ENCODE data around the gene MUC5AC. TPM values are rescaled to one million over a fixed set of nuclear protein-coding genes. Genes with fewer than 3 reads are reported as not detected.
"Not testable (repeated sequence)": the region's sequence is repeated elsewhere in the genome, so short reads cannot be mapped to it uniquely, and the experiment has no call there.

MUC5AC gene
- total and polyA plus RNA-seq, 12 donors: under 0.01 TPM; not detected in 9

- no peaks in the 10 kb centered on the region for H3K9me3 ChIP-seq (replicated peaks in 1 of 3)
- no peaks in the 10 kb centered on the region for H3K36me3 ChIP-seq (replicated peaks in 1 of 2)
- WGBS, 4 donors: 91 to 95% (median 94%) methylated on average over 16 to 20 of the region's 20 CpGs
- intact Hi-C loops (cut with DNase I): no loop called here
- DNase-seq: no peak
- H3K4me1 ChIP-seq (replicated peaks in 1 of 2): no peaks in the 10 kb centered on the region
- no peaks in the 10 kb centered on the region for H3K27me3 ChIP-seq
- no peak overlapping the region for H3K4me3 ChIP-seq
- TF ChIP-seq POLR2A (IDR thresholded peaks at IDR 0.05) (no peak), CTCF (IDR thresholded peaks at IDR 0.05) (no peak)
- H3K27ac ChIP-seq: no peak overlapping the region
These were observed 84.5 kb downstream of the MUC5AC start for GRCh38 chr11:1242289-1242688.

- H3K4me1 ChIP-seq (replicated peaks in 1 of 2); intact Hi-C loops (cut with DNase I); DNase-seq; H3K36me3 ChIP-seq (replicated peaks in 1 of 2); H3K27me3 ChIP-seq; H3K4me3 ChIP-seq; H3K27ac ChIP-seq; H3K9me3 ChIP-seq (replicated peaks in 1 of 3): not testable (repeated sequence)
- 83 to 94% (median 85%) methylated on average over 4 to 8 of the region's 11 CpGs for WGBS, 4 donors
These were observed 85.0 kb downstream of the MUC5AC start for GRCh38 chr11:1242751-1243150.

- H3K9me3 ChIP-seq (replicated peaks in 1 of 3); H3K4me3 ChIP-seq; H3K27me3 ChIP-seq; H3K36me3 ChIP-seq (replicated peaks in 1 of 2); DNase-seq; H3K27ac ChIP-seq; H3K4me1 ChIP-seq (replicated peaks in 1 of 2); intact Hi-C loops (cut with DNase I): not testable (repeated sequence)
- 90 to 96% (median 93%) methylated on average over 4 to 12 of the region's 18 CpGs for WGBS, 4 donors
These were observed 85.8 kb downstream of the MUC5AC start for GRCh38 chr11:1243521-1243920.

GRCh38 chr11:1244557-1244956 lies 86.8 kb downstream of the MUC5AC start:
- H3K27me3 ChIP-seq; H3K27ac ChIP-seq; H3K36me3 ChIP-seq (replicated peaks in 1 of 2); H3K4me3 ChIP-seq; H3K4me1 ChIP-seq (replicated peaks in 1 of 2); intact Hi-C loops (cut with DNase I); DNase-seq; H3K9me3 ChIP-seq (replicated peaks in 1 of 3): not testable (repeated sequence)
- WGBS, 4 donors: 86 to 93% (median 89%) methylated on average over 4 to 9 of the region's 9 CpGs

GRCh38 chr11:1245717-1246116 lies 88.0 kb downstream of the MUC5AC start:
- H3K27me3 ChIP-seq; H3K4me3 ChIP-seq; intact Hi-C loops (cut with DNase I); H3K4me1 ChIP-seq (replicated peaks in 1 of 2); H3K36me3 ChIP-seq (replicated peaks in 1 of 2); DNase-seq; H3K9me3 ChIP-seq (replicated peaks in 1 of 3); H3K27ac ChIP-seq: not testable (repeated sequence)
- WGBS, 4 donors: 83 to 95% (median 93%) methylated on average over 7 to 12 of the region's 14 CpGs

- H3K4me1 ChIP-seq (replicated peaks in 1 of 2); H3K36me3 ChIP-seq (replicated peaks in 1 of 2); H3K9me3 ChIP-seq (replicated peaks in 1 of 3); H3K27me3 ChIP-seq; H3K4me3 ChIP-seq; intact Hi-C loops (cut with DNase I); H3K27ac ChIP-seq; DNase-seq: not testable (repeated sequence)
- 89 to 97% (median 90%) methylated on average over 7 to 14 of the region's 14 CpGs for WGBS, 4 donors
These were observed 88.5 kb downstream of the MUC5AC start for GRCh38 chr11:1246301-1246700.

- intact Hi-C loops (cut with DNase I); H3K27ac ChIP-seq; H3K27me3 ChIP-seq; H3K9me3 ChIP-seq (replicated peaks in 1 of 3); H3K4me3 ChIP-seq; H3K4me1 ChIP-seq (replicated peaks in 1 of 2); DNase-seq; H3K36me3 ChIP-seq (replicated peaks in 1 of 2): not testable (repeated sequence)
- 88 to 91% (median 89%) methylated on average over 5 to 14 of the region's 14 CpGs for WGBS, 4 donors
These were observed 89.3 kb downstream of the MUC5AC start for GRCh38 chr11:1247026-1247425.

GRCh38 chr11:1248951-1249350 lies 91.2 kb downstream of the MUC5AC start:
- H3K27me3 ChIP-seq; intact Hi-C loops (cut with DNase I); H3K4me3 ChIP-seq; H3K4me1 ChIP-seq (replicated peaks in 1 of 2); H3K27ac ChIP-seq; H3K9me3 ChIP-seq (replicated peaks in 1 of 3); H3K36me3 ChIP-seq (replicated peaks in 1 of 2); DNase-seq: not testable (repeated sequence)
- WGBS, 4 donors: 80 to 96% (median 86%) methylated on average over 9 to 10 of the region's 18 CpGs; no CpG with 5 or more reads in 1 of the 4 donors

- H3K27ac ChIP-seq; H3K4me1 ChIP-seq (replicated peaks in 1 of 2); H3K4me3 ChIP-seq; DNase-seq; H3K36me3 ChIP-seq (replicated peaks in 1 of 2); H3K27me3 ChIP-seq; H3K9me3 ChIP-seq (replicated peaks in 1 of 3); intact Hi-C loops (cut with DNase I): not testable (repeated sequence)
- 81 to 100% (median 94%) methylated on average over 1 to 4 of the region's 12 CpGs for WGBS, 4 donors
These were observed 92.7 kb downstream of the MUC5AC start for GRCh38 chr11:1250411-1250810.

Data from adrenal gland (tissue), 12 donors.